Neural progenitor cell (in vitro differentiated cells): ENCODE results near the gene TSEN54.

Experiments
- EZH2 ChIP-seq: fragments of 200-600 bp; sonication (generic); IDR thresholded peaks from 2 replicates; pipeline ENCODE4 v1.6.1; 2017; ENCODE audit warnings: antibody characterized with exemption, mild to moderate bottlenecking, moderate library complexity
- TF ChIP-seq, protein P1 (sequence below): fragments of 200-600 bp; sonication (generic); IDR thresholded peaks from 2 replicates; pipeline ENCODE4 v1.5.1; 2017; ENCODE audit warnings: antibody characterized with exemption, mild to moderate bottlenecking

DNA sequence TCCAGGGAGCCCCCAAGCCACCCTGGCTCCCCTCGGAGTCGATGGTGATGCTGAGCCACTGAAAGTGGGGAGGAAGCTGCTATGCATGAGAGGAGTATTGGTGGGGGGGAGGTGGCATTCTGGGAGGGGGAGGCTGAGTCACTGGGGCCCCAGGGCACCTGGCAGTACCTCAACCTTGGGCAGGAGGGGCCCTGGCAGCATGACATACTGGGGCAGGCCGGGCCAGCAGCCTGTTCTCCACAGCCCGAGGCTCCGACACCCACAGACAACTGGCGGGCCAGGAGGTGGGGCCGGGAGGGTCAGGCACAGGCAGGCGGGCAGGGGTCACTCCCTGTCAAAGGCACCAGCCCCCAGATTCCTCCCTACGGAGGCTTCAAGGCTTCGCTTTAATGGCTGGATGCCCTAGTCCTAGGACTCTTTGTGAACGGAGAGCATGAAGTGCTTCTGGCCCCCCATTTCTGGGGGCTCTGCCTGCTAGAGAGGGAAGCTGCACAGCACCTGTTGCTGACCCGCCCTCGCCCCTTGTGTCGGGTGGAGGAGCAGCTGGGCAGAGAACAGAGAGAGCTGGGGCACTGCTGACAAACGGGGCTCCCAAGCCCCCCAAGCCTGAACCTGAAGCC lies 1.9 kb upstream of the TSEN54 start:
- TF ChIP-seq, protein P1, sequence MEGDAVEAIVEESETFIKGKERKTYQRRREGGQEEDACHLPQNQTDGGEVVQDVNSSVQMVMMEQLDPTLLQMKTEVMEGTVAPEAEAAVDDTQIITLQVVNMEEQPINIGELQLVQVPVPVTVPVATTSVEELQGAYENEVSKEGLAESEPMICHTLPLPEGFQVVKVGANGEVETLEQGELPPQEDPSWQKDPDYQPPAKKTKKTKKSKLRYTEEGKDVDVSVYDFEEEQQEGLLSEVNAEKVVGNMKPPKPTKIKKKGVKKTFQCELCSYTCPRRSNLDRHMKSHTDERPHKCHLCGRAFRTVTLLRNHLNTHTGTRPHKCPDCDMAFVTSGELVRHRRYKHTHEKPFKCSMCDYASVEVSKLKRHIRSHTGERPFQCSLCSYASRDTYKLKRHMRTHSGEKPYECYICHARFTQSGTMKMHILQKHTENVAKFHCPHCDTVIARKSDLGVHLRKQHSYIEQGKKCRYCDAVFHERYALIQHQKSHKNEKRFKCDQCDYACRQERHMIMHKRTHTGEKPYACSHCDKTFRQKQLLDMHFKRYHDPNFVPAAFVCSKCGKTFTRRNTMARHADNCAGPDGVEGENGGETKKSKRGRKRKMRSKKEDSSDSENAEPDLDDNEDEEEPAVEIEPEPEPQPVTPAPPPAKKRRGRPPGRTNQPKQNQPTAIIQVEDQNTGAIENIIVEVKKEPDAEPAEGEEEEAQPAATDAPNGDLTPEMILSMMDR: no peak
- TF ChIP-seq EZH2: no peak
